SK-N-SH (cell line): ENCODE results near the gene QSOX1. TPM values are rescaled to one million over a fixed set of nuclear protein-coding genes. Genes with fewer than 3 reads are reported as not detected.

ENCODE experiments used
- CTCF ChIA-PET: fragments of 300-600, 350-600 bp; formaldehyde crosslinking; extraction: SDS; loops from one replicate; lab custom pipeline; 2021; lab: Yijun Ruan, JAX
- POLR2A ChIA-PET: fragments of 350-600 bp; sonication (Branson Sonifier 250); formaldehyde crosslinking; extraction: SDS; loops from one replicate; lab custom pipeline; 2020; ENCODE audit warnings: antibody characterized with exemption, inconsistent platforms; lab: Yijun Ruan, JAX
- DNase-seq: peaks from one replicate; pipeline ENCODE4 v3.0.0; 2012
- H2AFZ ChIP-seq: fragments of 200-600 bp; sonication (generic); 2 replicates; pipeline ENCODE4 v1.8.1; 2016; ENCODE audit warnings: antibody characterized with exemption, mild to moderate bottlenecking, low read depth
- H3F3A ChIP-seq: fragments of 200-600 bp; sonication (generic); replicated peaks from 2 replicates; pipeline ENCODE3; 2016; ENCODE audit warnings: antibody characterized with exemption, mild to moderate bottlenecking; ENCODE audit not compliant: insufficient read depth
- H3K27ac ChIP-seq, 2 experiments: fragments of 200-500 bp in 1 of 2; fragments of 200-600 bp in 1 of 2; sonication (Bioruptor generic) in 1 of 2; sonication (generic), shearing (Covaris generic) in 1 of 2; 2 replicates each; pipeline versions ENCODE4 v1.5.1 to v1.6.1; 2014 to 2016; ENCODE audit warnings: low read depth in 2 of 2, inconsistent platforms in 1 of 2, low read length in 1 of 2, mild to moderate bottlenecking in 1 of 2, mixed read lengths in 1 of 2
- H3K27me3 ChIP-seq: fragments of 200-600 bp; sonication (generic), shearing (Covaris generic); 2 replicates; pipeline ENCODE4 v1.6.1; 2016; ENCODE audit warnings: mixed run types; ENCODE audit not compliant: insufficient read depth
- H3K36me3 ChIP-seq, 2 experiments: fragments of 200-500 bp in 1 of 2; fragments of 200-600 bp in 1 of 2; sonication (Bioruptor generic) in 1 of 2; sonication (generic) in 1 of 2; replicated peaks in 1 of 2; 2 replicates each; pipeline versions ENCODE3 to v1.5.1; 2014 to 2016; ENCODE audit warnings: low read length in 1 of 2, mild to moderate bottlenecking in 1 of 2; ENCODE audit not compliant: insufficient read depth in 2 of 2, control insufficient read depth in 1 of 2
- H3K4me1 ChIP-seq, 2 experiments: fragments of 200-500 bp in 1 of 2; fragments of 200-600 bp in 1 of 2; sonication (Bioruptor generic) in 1 of 2; sonication (generic), shearing (Covaris generic) in 1 of 2; 2 replicates each; pipeline versions ENCODE4 v1.5.1 to v1.6.1; 2014 to 2016; ENCODE audit warnings: low read depth in 1 of 2, low read length in 1 of 2, mixed run types in 1 of 2; ENCODE audit not compliant: insufficient read depth in 2 of 2, control insufficient read depth in 1 of 2
- H3K4me2 ChIP-seq: fragments of 200-600 bp; sonication (generic), shearing (Covaris generic); 2 replicates; pipeline ENCODE4 v1.6.1; 2017; ENCODE audit warnings: mixed run types
- H3K4me3 ChIP-seq, 2 experiments: fragments of 200-500 bp in 1 of 2; fragments of 200-600 bp in 1 of 2; sonication (Bioruptor generic) in 1 of 2; sonication (generic), shearing (Covaris generic) in 1 of 2; 2 replicates each; pipeline versions ENCODE4 v1.5.1 to v1.8.1; 2014 to 2016; ENCODE audit warnings: low read depth in 2 of 2, inconsistent platforms in 1 of 2, low read length in 1 of 2, mild to moderate bottlenecking in 1 of 2, mixed read lengths in 1 of 2, moderate library complexity in 1 of 2
- H3K79me2 ChIP-seq: fragments of 200-600 bp; sonication (generic); 2 replicates; pipeline ENCODE4 v1.8.1; 2017; ENCODE audit warnings: mild to moderate bottlenecking; ENCODE audit not compliant: insufficient read depth
- H3K9ac ChIP-seq: fragments of 200-600 bp; sonication (generic); 2 replicates; pipeline ENCODE4 v1.6.1; 2017; ENCODE audit warnings: mixed run types
- H3K9me2 ChIP-seq: fragments of 200-600 bp; sonication (generic); 2 replicates; pipeline ENCODE4 v1.6.1; 2017; ENCODE audit warnings: mixed run types
- H3K9me3 ChIP-seq: fragments of 200-600 bp; sonication (generic); 2 replicates; pipeline ENCODE4 v1.6.1; 2017; ENCODE audit warnings: mixed run types, mild to moderate bottlenecking, moderate library complexity
- H4K20me1 ChIP-seq: fragments of 200-600 bp; sonication (generic); 2 replicates; pipeline ENCODE4 v1.6.1; 2017; ENCODE audit warnings: mild to moderate bottlenecking, mixed run types; ENCODE audit not compliant: insufficient read depth
- CHD2 ChIP-seq: fragments of 150-350 bp; IDR thresholded peaks from 2 replicates; pipeline ENCODE4 v1.6.1; 2018; ENCODE audit warnings: low read length; ENCODE audit not compliant: partially characterized antibody
- EZH2phosphoT487 ChIP-seq: fragments of 200-600 bp; sonication (generic); IDR thresholded peaks from 2 replicates; pipeline ENCODE4 v1.6.1; 2017; ENCODE audit warnings: low read depth, mixed run types, mild to moderate bottlenecking, antibody characterized with exemption, moderate library complexity, borderline replicate concordance
- FOSL2 ChIP-seq: IDR thresholded peaks from 2 replicates; pipeline ENCODE4 v1.4.0; 2012; ENCODE audit warnings: low read depth, mild to moderate bottlenecking, moderate library complexity, borderline replicate concordance
- FOXJ3 ChIP-seq: sonication (generic); formaldehyde crosslinking; IDR thresholded peaks from 2 replicates; pipeline ENCODE4 v1.5.1; 2020; ENCODE audit warnings: mild to moderate bottlenecking, missing genetic modification reagents
- GABPA ChIP-seq: IDR thresholded peaks from 2 replicates; pipeline ENCODE4 v1.4.0; 2012; ENCODE audit warnings: low read depth, mild to moderate bottlenecking
- MAX ChIP-seq: IDR thresholded peaks from 2 replicates; pipeline ENCODE4 v1.4.0; 2012; ENCODE audit warnings: low read depth
- MEF2A ChIP-seq: IDR thresholded peaks from 2 replicates; pipeline ENCODE4 v1.4.0; 2012; ENCODE audit warnings: low read depth, borderline replicate concordance
- MXI1 ChIP-seq: IDR thresholded peaks from 2 replicates; pipeline ENCODE4 v1.6.1; 2012; ENCODE audit warnings: mild to moderate bottlenecking, low read depth, low read length, improper control_type of control experiment
- NFIC ChIP-seq: IDR thresholded peaks from 2 replicates; pipeline ENCODE4 v1.4.0; 2012; ENCODE audit warnings: borderline replicate concordance
- NRF1 ChIP-seq: IDR thresholded peaks from 2 replicates; pipeline ENCODE4 v1.6.1; 2012; ENCODE audit warnings: low read depth, mild to moderate bottlenecking, low read length
- RAD21 ChIP-seq: IDR thresholded peaks from 2 replicates; pipeline ENCODE4 v1.6.1; 2012; ENCODE audit warnings: mild to moderate bottlenecking, low read length
- REST ChIP-seq: IDR thresholded peaks from 2 replicates; pipeline ENCODE4 v1.6.1; 2012; ENCODE audit warnings: mild to moderate bottlenecking, low read depth, low read length, moderate library complexity
- RXRA ChIP-seq: IDR thresholded peaks from 2 replicates; pipeline ENCODE4 v1.4.0; 2012; ENCODE audit warnings: low read depth, mild to moderate bottlenecking, borderline replicate concordance
- SMC3 ChIP-seq: IDR thresholded peaks from 2 replicates; pipeline ENCODE4 v1.6.1; 2012; ENCODE audit warnings: low read depth, low read length, improper control_type of control experiment
- TAF1 ChIP-seq: IDR thresholded peaks from 2 replicates; pipeline ENCODE4 v1.6.1; 2012; ENCODE audit warnings: low read depth, mild to moderate bottlenecking, low read length, moderate library complexity, borderline replicate concordance
- USF1 ChIP-seq: IDR thresholded peaks from 2 replicates; pipeline ENCODE4 v1.4.0; 2012; ENCODE audit warnings: low read depth, borderline replicate concordance
- USF2 ChIP-seq: fragments of 150-350 bp; IDR thresholded peaks from 2 replicates; pipeline ENCODE4 v1.6.1; 2017; ENCODE audit warnings: antibody characterized with exemption, low read length, low read depth, borderline replicate concordance
- YY1 ChIP-seq: IDR thresholded peaks from 2 replicates; pipeline ENCODE4 v1.4.0; 2012; ENCODE audit warnings: low read depth, mild to moderate bottlenecking
- WGBS: methylation state at CpG from one replicate; pipeline ENCODE4 v1.1.6; 2017; ENCODE audit warnings: low lambda C conversion rate; 5-methylcytosine and 5-hydroxymethylcytosine counted together
- polyA plus RNA-seq, 3 experiments: library from polyadenylated mRNA; depleted of rRNA; stranded (reverse); fragments of >200 nt; gene quantifications; 2 replicates each; pipeline ENCODE4 v1.2.3, GENCODE V29; 2012

The QSOX1 gene
- polyA plus RNA-seq, 1 of the 3 experiments (the other 2 are of a cell fraction): 359 TPM

- TF ChIP-seq TAF1: no peak
- TF ChIP-seq YY1: no peak
- no peak for TF ChIP-seq MAX
- TF ChIP-seq USF2: no peak
- TF ChIP-seq MEF2A: no peak
- TF ChIP-seq FOSL2: no peak
- TF ChIP-seq RAD21: no peak
Observed at GRCh38 chr1:180182643-180183311, 28.1 kb downstream of the QSOX1 start (continued).

- H3K36me3 ChIP-seq: peaks cover 29 to 74% of the 10 kb centered on the region in 2 experiments
- 88% methylated on average over 10 of the region's 10 CpGs for WGBS
- ChIA-PET POLR2A (no interaction called here), CTCF (interaction anchor here (0.9 to 2.5 kb wide), 3 partner anchors 233 to 368 kb away, joined by 3 to 8 read pairs (median 4); no protein-coding TSS in a partner anchor)
- no peaks in the 10 kb centered on the region for H3F3A ChIP-seq
- no peaks in the 10 kb centered on the region for H3K79me2 ChIP-seq
- peaks cover 0 to 2% of the 10 kb centered on the region in 2 experiments; a peak in 1 of 4 replicates for H3K4me1 ChIP-seq
- H2AFZ ChIP-seq: no peak overlapping the region
- H3K9me2 ChIP-seq: no peaks in the 10 kb centered on the region
- DNase-seq: no peak
- H3K9me3 ChIP-seq: no peaks in the 10 kb centered on the region
- no peak overlapping the region for H3K4me2 ChIP-seq
- H3K4me3 ChIP-seq: no peak overlapping the region
- H4K20me1 ChIP-seq: no peaks in the 10 kb centered on the region
- no peaks in the 10 kb centered on the region for H3K27me3 ChIP-seq
- H3K9ac ChIP-seq: no peak overlapping the region
- H3K27ac ChIP-seq: no peak overlapping the region
- no peak for TF ChIP-seq REST
- no peak for TF ChIP-seq USF2
- TF ChIP-seq USF1: no peak
- no peak for TF ChIP-seq GABPA
- TF ChIP-seq RXRA: no peak
- no peak for TF ChIP-seq FOXJ3 (CRISPR knock-in tag)
- TF ChIP-seq EZH2phosphoT487: no peak
- no peak for TF ChIP-seq TAF1
- TF ChIP-seq MXI1: no peak
- TF ChIP-seq NFIC: no peak
- TF ChIP-seq CHD2: no peak
- no peak for TF ChIP-seq SMC3
- TF ChIP-seq NRF1: no peak
- TF ChIP-seq, all 33 proteins: peak for 0
Observed at GRCh38 chr1:180183426-180183825, 28.8 kb downstream of the QSOX1 start.
